Esophagus (tissue), 2 donors: ENCODE measurements around the gene LACRT. TPM values are rescaled to one million over a fixed set of nuclear protein-coding genes. Genes with fewer than 3 reads are reported as not detected.

ENCODE experiments used
- H3K27ac ChIP-seq, 2 donors: one replicate each; pipeline ENCODE4 v1.5.1; 2013; ENCODE audit warnings: low read depth in 2 of 2, mild to moderate bottlenecking in 2 of 2, inconsistent platforms in 1 of 2, low read length in 1 of 2, moderate library complexity in 1 of 2
- H3K27me3 ChIP-seq, 2 donors: one replicate each; pipeline ENCODE4 v1.6.1; 2013; ENCODE audit warnings: low read length in 2 of 2, control low read depth in 1 of 2, mild to moderate bottlenecking in 1 of 2; ENCODE audit not compliant: insufficient read depth in 2 of 2, control insufficient read depth in 1 of 2
- H3K36me3 ChIP-seq, 2 donors: one replicate each; pipeline ENCODE4 v1.6.1; 2013; ENCODE audit warnings: low read length in 1 of 2; ENCODE audit not compliant: control insufficient read depth in 2 of 2, insufficient read depth in 2 of 2
- H3K4me1 ChIP-seq, 2 donors: one replicate each; pipeline ENCODE4 v1.6.1; 2013; ENCODE audit warnings: low read length in 1 of 2; ENCODE audit not compliant: control insufficient read depth in 2 of 2, insufficient read depth in 2 of 2
- H3K4me3 ChIP-seq, 2 donors: one replicate each; pipeline ENCODE4 v1.5.1; 2013; ENCODE audit warnings: low read length in 2 of 2, mild to moderate bottlenecking in 2 of 2, low read depth in 1 of 2, moderate library complexity in 1 of 2
- H3K9me3 ChIP-seq, 2 donors: one replicate each; pipeline ENCODE4 v1.6.1; 2013; ENCODE audit warnings: mild to moderate bottlenecking in 2 of 2, low read depth in 1 of 2, low read length in 1 of 2, moderate library complexity in 1 of 2; ENCODE audit not compliant: control insufficient read depth in 2 of 2, insufficient read depth in 1 of 2
- WGBS, 2 donors: extraction: QIAGEN DNeasy Blood & Tissue Kit; methylation state at CpG; one replicate each; pipeline ENCODE4 v1.1.7; 2013; 5-methylcytosine and 5-hydroxymethylcytosine counted together
- polyA plus RNA-seq, 2 donors: library from polyadenylated mRNA; stranded (reverse); fragments of 200-250 nt; gene quantifications; one replicate each; pipeline ENCODE4 v1.2.3, GENCODE V29; 2013
- donor health status: healthy with polysubstance abuse.
- donor health status: Bipolar disorder and iron deficiency.

Gene LACRT
- polyA plus RNA-seq, 2 donors = not detected

DNA sequence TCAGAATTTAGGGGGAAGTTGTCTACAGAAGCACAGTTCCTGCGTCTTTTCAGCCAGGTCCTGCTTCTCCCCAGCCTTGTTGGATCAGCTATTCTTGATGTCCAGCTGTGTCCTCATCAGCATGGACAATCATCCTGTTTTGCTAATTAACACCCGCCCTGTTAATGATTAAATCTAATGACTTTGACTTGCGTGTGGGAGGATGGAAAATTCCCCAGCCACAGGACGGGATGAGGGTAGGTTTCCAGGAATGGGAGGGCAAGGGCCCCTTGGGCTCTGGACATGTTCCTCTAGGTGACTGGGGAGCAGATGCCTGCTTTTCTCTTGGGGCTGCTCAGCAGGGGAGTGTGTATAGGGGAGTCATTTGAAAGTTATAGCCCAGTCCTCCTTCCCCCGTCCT lies 41.0 kb downstream of the LACRT start:
- H3K4me3 ChIP-seq = no peak overlapping the region
- H3K4me1 ChIP-seq = no peaks in the 10 kb centered on the region
- WGBS, 2 donors = 68 to 74% methylated on average over 5 of the region's 5 CpGs
- no peaks in the 10 kb centered on the region for H3K36me3 ChIP-seq
- no peak overlapping the region for H3K27ac ChIP-seq
- no peaks in the 10 kb centered on the region for H3K9me3 ChIP-seq
- no peaks in the 10 kb centered on the region for H3K27me3 ChIP-seq

DNA sequence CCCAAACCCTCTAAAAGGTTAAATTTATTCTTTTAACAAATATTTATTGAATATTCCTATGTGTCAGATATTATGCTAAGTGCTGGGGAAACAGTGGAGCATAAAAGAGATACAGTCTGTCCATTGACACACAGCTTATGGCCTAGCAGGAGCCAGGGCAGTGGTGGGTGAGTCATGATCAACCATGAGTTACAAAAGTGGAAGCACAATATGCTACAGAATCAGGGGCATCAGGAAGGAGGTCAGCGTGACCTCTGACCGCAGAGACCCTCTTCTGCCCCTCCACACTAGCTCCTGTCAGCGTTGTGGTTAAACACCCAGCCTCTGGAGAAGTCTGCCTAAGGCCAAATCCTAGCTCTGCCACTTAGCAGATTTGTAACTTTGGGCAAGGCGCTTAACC lies 41.6 kb downstream of the LACRT start:
- H3K9me3 ChIP-seq = no peaks in the 10 kb centered on the region
- no peak overlapping the region for H3K4me3 ChIP-seq
- WGBS, 2 donors = 74 to 75% methylated on average over 4 of the region's 4 CpGs
- no peaks in the 10 kb centered on the region for H3K27me3 ChIP-seq
- no peaks in the 10 kb centered on the region for H3K36me3 ChIP-seq
- peaks cover 0 to 2% of the 10 kb centered on the region in 2 donors for H3K4me1 ChIP-seq
- no peak overlapping the region for H3K27ac ChIP-seq

DNA sequence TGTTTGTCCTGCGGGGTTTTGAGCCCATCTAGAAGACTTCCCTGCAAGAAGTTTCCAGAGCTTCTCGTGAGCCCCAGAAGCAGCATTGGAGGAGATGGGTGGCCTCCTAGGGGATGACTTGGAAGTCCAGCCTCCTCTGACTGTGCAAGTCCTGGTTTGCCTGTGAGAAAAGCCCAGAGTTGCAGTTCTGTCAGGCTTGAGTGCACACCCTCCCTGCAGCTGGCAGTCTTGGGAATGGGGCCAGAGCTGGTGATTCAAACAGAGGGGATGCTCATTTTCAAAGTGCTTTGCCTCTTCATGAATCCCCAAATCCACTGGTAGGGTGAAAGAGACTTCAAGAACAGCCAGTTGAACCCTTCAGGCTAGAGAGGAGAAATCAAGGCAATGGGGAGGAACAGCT lies 42.4 kb downstream of the LACRT start:
- Histone ChIP-seq H3K4me1 (peaks cover 0 to 4% of the 10 kb centered on the region in 2 donors), H3K27me3 (peaks cover 0 to 3% of the 10 kb centered on the region in 2 donors), H3K4me3 (no peak overlapping the region), H3K36me3 (no peaks in the 10 kb centered on the region), H3K27ac (no peak overlapping the region), H3K9me3 (no peaks in the 10 kb centered on the region)
- 73 to 74% methylated on average over 2 of the region's 2 CpGs for WGBS, 2 donors

DNA sequence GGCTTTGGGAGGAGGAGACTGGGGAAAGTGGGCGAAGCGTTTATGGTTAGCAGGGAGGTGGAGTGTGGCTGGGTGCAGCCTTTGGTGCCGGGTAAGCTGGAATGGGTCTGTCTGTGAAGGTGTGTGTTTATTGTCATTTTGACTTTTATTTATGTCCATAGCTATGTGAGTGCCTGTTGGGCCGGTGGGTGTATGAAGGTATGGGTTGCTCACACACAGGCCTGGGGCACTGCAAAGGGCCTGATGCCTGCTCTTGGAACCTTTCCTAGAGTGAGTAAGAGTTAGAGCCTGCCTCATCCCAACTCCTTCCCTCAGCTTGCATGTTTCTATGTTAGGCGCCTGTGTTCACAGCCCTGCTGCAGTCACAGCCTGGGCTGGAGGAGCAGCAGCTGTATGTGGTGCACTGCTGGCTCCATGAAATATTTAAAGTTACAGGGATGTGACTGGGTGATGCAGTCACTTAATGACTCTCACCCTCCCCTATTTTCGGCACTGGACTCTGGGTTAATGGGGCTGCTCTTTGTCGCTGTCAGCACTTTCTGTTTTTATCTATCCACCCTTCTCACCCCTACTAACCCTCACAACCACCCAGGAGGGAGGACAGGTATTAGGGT lies 43.6 kb downstream of the LACRT start:
- 50% methylated on average over 7 of the region's 7 CpGs for WGBS, 2 donors
- no peaks in the 10 kb centered on the region for H3K36me3 ChIP-seq
- H3K27me3 ChIP-seq = peaks cover 0 to 4% of the 10 kb centered on the region in 2 donors
- no peak overlapping the region for H3K4me3 ChIP-seq
- no peak overlapping the region for H3K27ac ChIP-seq
- H3K9me3 ChIP-seq = no peaks in the 10 kb centered on the region
- peaks cover 0 to 4% of the 10 kb centered on the region in 2 donors for H3K4me1 ChIP-seq

DNA sequence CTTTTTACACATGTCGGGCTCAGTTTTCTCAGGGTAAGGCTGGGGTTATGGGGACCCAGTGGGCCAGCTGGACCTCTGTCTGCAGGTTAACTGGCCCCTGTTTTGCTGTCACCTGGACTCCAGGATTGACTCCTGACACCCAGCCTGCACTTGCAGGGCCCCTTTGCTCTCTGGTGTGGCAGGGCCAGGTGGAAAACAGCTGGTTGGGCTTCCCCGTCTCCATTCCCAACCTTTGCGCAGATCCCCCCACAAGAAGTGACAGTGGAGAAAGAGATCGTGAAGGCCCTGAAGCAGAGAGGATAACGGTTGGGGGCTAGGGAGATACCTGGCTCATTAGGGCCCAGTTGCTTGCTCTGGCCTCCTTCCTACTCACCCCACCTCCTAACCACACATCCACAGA lies 44.7 kb downstream of the LACRT start:
- Histone ChIP-seq H3K4me3 (no peak overlapping the region), H3K36me3 (no peaks in the 10 kb centered on the region), H3K9me3 (no peaks in the 10 kb centered on the region), H3K27ac (no peak overlapping the region), H3K27me3 (peaks cover 0 to 4% of the 10 kb centered on the region in 2 donors), H3K4me1 (peaks cover 0 to 4% of the 10 kb centered on the region in 2 donors)
- 79 to 80% methylated on average over 5 of the region's 5 CpGs for whole genome bisulfite sequencing, 2 donors

GRCh38 chr12:54588890-54589267 lies 45.8 kb downstream of the LACRT start:
- H3K27me3 ChIP-seq = peaks cover 0 to 4% of the 10 kb centered on the region in 2 donors
- H3K9me3 ChIP-seq = no peaks in the 10 kb centered on the region
- H3K27ac ChIP-seq = no peak overlapping the region
- no peaks in the 10 kb centered on the region for H3K36me3 ChIP-seq
- peaks cover 0 to 4% of the 10 kb centered on the region in 2 donors for H3K4me1 ChIP-seq
- peak overlapping the region in 1 of 2 donors; percentile 46 for H3K4me3 ChIP-seq
- 26 to 35% methylated on average over 13 of the region's 13 CpGs for WGBS, 2 donors

GRCh38 chr12:54588110-54588889 lies 46.4 kb downstream of the LACRT start, which contains the start of gene PPP1R1A:
Gene PPP1R1A, minus strand, starts transcription at chr12:54588659. Its CDS starts 171 bp downstream, at chr12:54588488.
- Histone ChIP-seq H3K27me3 (peaks cover 0 to 4% of the 10 kb centered on the region in 2 donors), H3K9me3 (no peaks in the 10 kb centered on the region), H3K4me3 (peak within 1 kb of the TSS; percentile 38 to 46), H3K27ac (no peak within 1 kb of the TSS), H3K36me3 (no peaks in the 10 kb centered on the region), H3K4me1 (peaks cover 0 to 4% of the 10 kb centered on the region in 2 donors)
- WGBS, 2 donors = 2% methylated on average over 61 to 77 of the region's 77 CpGs

DNA sequence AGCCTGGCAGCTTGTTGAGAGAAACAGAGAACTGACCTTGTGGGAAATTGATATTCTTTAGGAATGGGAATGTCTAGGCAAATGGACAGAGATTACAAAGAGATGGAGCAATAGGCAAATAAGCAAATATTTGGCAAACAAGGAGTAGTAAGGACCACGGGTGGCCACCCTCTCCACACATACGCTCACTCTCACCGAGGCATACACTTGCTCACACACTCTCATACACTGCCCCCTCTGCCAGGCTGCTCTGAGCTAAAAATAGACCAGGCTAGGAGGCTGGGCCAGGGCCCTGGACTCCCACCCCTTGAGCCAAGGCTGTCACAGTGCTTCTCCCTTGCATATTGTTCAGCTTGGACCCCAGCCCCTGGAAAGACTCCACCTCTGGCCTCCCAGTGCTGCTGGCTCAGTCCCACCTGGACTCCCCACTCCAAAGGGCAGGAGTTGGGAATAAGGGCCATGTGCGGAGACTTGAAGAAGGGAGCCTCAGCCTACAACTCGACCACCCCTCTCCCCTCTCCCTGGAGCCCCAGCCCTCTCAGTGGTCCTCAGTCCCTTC lies 47.3 kb downstream of the LACRT start:
- no peak overlapping the region for H3K27ac ChIP-seq
- H3K9me3 ChIP-seq = no peaks in the 10 kb centered on the region
- H3K27me3 ChIP-seq = peaks cover 0 to 4% of the 10 kb centered on the region in 2 donors
- no peaks in the 10 kb centered on the region for H3K36me3 ChIP-seq
- no peak overlapping the region for H3K4me3 ChIP-seq
- H3K4me1 ChIP-seq = peaks cover 0 to 4% of the 10 kb centered on the region in 2 donors
- 47 to 57% methylated on average over 5 of the region's 5 CpGs for WGBS, 2 donors

DNA sequence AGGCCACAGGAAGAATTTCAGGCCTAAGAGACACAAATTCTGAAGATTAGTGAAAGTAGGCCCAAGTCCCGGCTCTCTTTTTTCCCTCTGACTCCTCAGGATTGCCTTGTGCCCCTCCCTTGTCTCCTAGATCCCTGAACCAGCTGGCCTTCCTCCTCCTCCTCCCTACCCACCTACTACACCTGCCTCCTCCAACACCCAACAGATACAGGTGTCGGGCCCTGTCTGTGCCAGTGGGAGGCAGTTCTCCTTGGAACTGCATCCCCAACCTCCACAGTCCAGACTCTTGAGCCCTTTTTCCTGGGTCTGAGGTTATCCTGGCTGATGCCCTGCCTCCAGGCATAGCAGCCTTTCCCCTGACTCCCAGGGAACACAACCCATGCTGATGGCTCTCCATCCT lies 48.1 kb downstream of the LACRT start:
- no peak overlapping the region for H3K4me3 ChIP-seq
- WGBS, 2 donors = 69 to 82% methylated on average over 2 of the region's 2 CpGs

More for the DNA sequence above, 48.1 kb downstream of the LACRT start:
- Histone ChIP-seq H3K4me1 (peaks cover 0 to 4% of the 10 kb centered on the region in 2 donors), H3K36me3 (no peaks in the 10 kb centered on the region), H3K27me3 (peaks cover 0 to 4% of the 10 kb centered on the region in 2 donors), H3K9me3 (no peaks in the 10 kb centered on the region), H3K27ac (no peak overlapping the region)
